ENCODE measurements around the gene PTCH1. TPM values are rescaled to one million over a fixed set of nuclear protein-coding genes. Genes with fewer than 3 reads are reported as not detected.

The PTCH1 gene
- 104 TPM for total RNA-seq (ENCODE audit: unreplicated experiment)
- long read RNA-seq: 0 reads

GRCh38 chr9:95516734-95517558 is at the start of gene PTCH1:
Gene PTCH1 (minus strand): TSS chr9:95516971.
- peaks cover 17% of the 10 kb centered on the region for H3K4me1 Mint-ChIP-seq (ENCODE audit: low read depth, unreplicated experiment)
- H3K36me3 Mint-ChIP-seq (ENCODE audit: unreplicated experiment): peaks cover 10% of the 10 kb centered on the region
- peak; percentile 55 for DNase-seq
- H3K4me3 Mint-ChIP-seq (ENCODE audit: unreplicated experiment): peak within 1 kb of the TSS; percentile 99
- peak within 1 kb of the TSS; percentile 84 for H3K27ac Mint-ChIP-seq (ENCODE audit: unreplicated experiment)
- TF ChIP-seq CTCF (IDR thresholded peaks at IDR 0.05; ENCODE audit: partially characterized antibody, unreplicated experiment): no peak
- H3K27me3 Mint-ChIP-seq (ENCODE audit: unreplicated experiment): peaks cover 15% of the 10 kb centered on the region
- peaks cover 6% of the 10 kb centered on the region for H3K9me3 Mint-ChIP-seq (ENCODE audit: unreplicated experiment)

- Mint-ChIP-seq H3K4me1 (ENCODE audit: low read depth, unreplicated experiment) (no peaks in the 10 kb centered on the region), H3K27me3 (ENCODE audit: unreplicated experiment) (no peaks in the 10 kb centered on the region), H3K36me3 (ENCODE audit: unreplicated experiment) (no peaks in the 10 kb centered on the region), H3K4me3 (ENCODE audit: unreplicated experiment) (no peak overlapping the region), H3K9me3 (ENCODE audit: unreplicated experiment) (peaks cover 1% of the 10 kb centered on the region), H3K27ac (ENCODE audit: unreplicated experiment) (no peak overlapping the region)
- no peak for DNase-seq
- TF ChIP-seq CTCF (IDR thresholded peaks at IDR 0.05; ENCODE audit: partially characterized antibody, unreplicated experiment): no peak
These were observed 49.2 kb upstream of the PTCH1 start for GRCh38 chr9:95565982-95566381.

- H3K4me1 Mint-ChIP-seq (ENCODE audit: low read depth, unreplicated experiment): no peaks in the 10 kb centered on the region
- H3K27me3 Mint-ChIP-seq (ENCODE audit: unreplicated experiment): peaks cover 3% of the 10 kb centered on the region
- no peak overlapping the region for H3K4me3 Mint-ChIP-seq (ENCODE audit: unreplicated experiment)
- no peak for TF ChIP-seq CTCF (IDR thresholded peaks at IDR 0.05; ENCODE audit: partially characterized antibody, unreplicated experiment)
- DNase-seq: no peak
- H3K36me3 Mint-ChIP-seq (ENCODE audit: unreplicated experiment): no peaks in the 10 kb centered on the region
- no peak overlapping the region for H3K27ac Mint-ChIP-seq (ENCODE audit: unreplicated experiment)
- H3K9me3 Mint-ChIP-seq (ENCODE audit: unreplicated experiment): peaks cover 2% of the 10 kb centered on the region
These were observed 45.1 kb upstream of the PTCH1 start for GRCh38 chr9:95561913-95562312.

- Mint-ChIP-seq H3K27me3 (ENCODE audit: unreplicated experiment) (peaks cover 7% of the 10 kb centered on the region), H3K27ac (ENCODE audit: unreplicated experiment) (no peak overlapping the region)
These were observed 40.4 kb upstream of the PTCH1 start for GRCh38 chr9:95557142-95557541.

More at GRCh38 chr9:95557142-95557541, 40.4 kb upstream of the PTCH1 start:
- Mint-ChIP-seq H3K9me3 (ENCODE audit: unreplicated experiment) (peaks cover 4% of the 10 kb centered on the region), H3K4me1 (ENCODE audit: low read depth, unreplicated experiment) (no peaks in the 10 kb centered on the region), H3K36me3 (ENCODE audit: unreplicated experiment) (no peaks in the 10 kb centered on the region), H3K4me3 (ENCODE audit: unreplicated experiment) (no peak overlapping the region)
- no peak for DNase-seq
- no peak for TF ChIP-seq CTCF (IDR thresholded peaks at IDR 0.05; ENCODE audit: partially characterized antibody, unreplicated experiment)
